Spleen (tissue), 11 donors: ENCODE data around the gene RAD9B. TPM values are rescaled to one million over a fixed set of nuclear protein-coding genes. Genes with fewer than 3 reads are reported as not detected.

Experiments used
- DNase-seq: peaks from one replicate; pipeline ENCODE4 v3.0.0-alpha.2; 2020
- H3K27ac ChIP-seq, 8 donors: fragments of 200-600 bp; sonication (generic) in 7 of 8; 1 replicate in 4 of 8; 2 replicates in 4 of 8; pipeline versions ENCODE4 v1.5.0 to v1.8.0; 2016 to 2021; ENCODE audit warnings: inconsistent platforms in 4 of 8, mild to moderate bottlenecking in 4 of 8, moderate library complexity in 1 of 8
- H3K27me3 ChIP-seq, 7 donors: fragments of 200-600 bp; sonication (generic) in 6 of 7; replicated peaks in 1 of 7; 1 replicate in 4 of 7; 2 replicates in 3 of 7; pipeline versions ENCODE4 v1.5.0 to v1.8.0; 2016 to 2021; ENCODE audit warnings: inconsistent platforms in 3 of 7, mild to moderate bottlenecking in 1 of 7
- H3K36me3 ChIP-seq, 6 donors: fragments of 200-600 bp; sonication (generic) in 5 of 6; 1 replicate in 4 of 6; 2 replicates in 2 of 6; pipeline versions ENCODE4 v1.5.0 to v1.8.0; 2016 to 2021; ENCODE audit warnings: inconsistent platforms in 2 of 6
- H3K4me1 ChIP-seq, 6 donors: fragments of 200-600 bp; sonication (generic) in 5 of 6; 1 replicate in 3 of 6; 2 replicates in 3 of 6; pipeline versions ENCODE4 v1.5.0 to v1.8.0; 2016 to 2021; ENCODE audit warnings: inconsistent platforms in 3 of 6
- H3K4me3 ChIP-seq, 8 donors: fragments of 200-600 bp; sonication (generic) in 7 of 8; 1 replicate in 4 of 8; 2 replicates in 4 of 8; pipeline versions ENCODE4 v1.5.0 to v1.8.0; 2016 to 2021; ENCODE audit warnings: inconsistent platforms in 4 of 8, mild to moderate bottlenecking in 4 of 8, moderate library complexity in 2 of 8
- H3K9me3 ChIP-seq, 8 donors: fragments of 200-600 bp; sonication (generic) in 7 of 8; 1 replicate in 4 of 8; 2 replicates in 4 of 8; pipeline versions ENCODE4 v1.5.0 to v1.8.0; 2016 to 2021; ENCODE audit warnings: inconsistent platforms in 4 of 8
- POLR2A ChIP-seq, 3 donors: fragments of 450-650 bp; IDR thresholded peaks; one replicate each; pipeline ENCODE4 v1.5.1; 2017; ENCODE audit warnings: antibody characterized with exemption in 3 of 3, mild to moderate bottlenecking in 1 of 3
- POLR2AphosphoS5 ChIP-seq, 3 donors: sonication (generic); formaldehyde crosslinking; IDR thresholded peaks; one replicate each; pipeline ENCODE4 v1.5.1; 2017; ENCODE audit warnings: antibody characterized with exemption in 3 of 3
- WGBS, 5 donors: extraction: QIAGEN DNeasy Blood & Tissue Kit in 3 of 5; methylation state at CpG; one replicate each; pipeline versions ENCODE4 v1.1.5 to v1.1.7; 2013 to 2018; 5-methylcytosine and 5-hydroxymethylcytosine counted together
- intact Hi-C: fragments of 100-400 bp; cut with DNase I; formaldehyde crosslinking; loops from one replicate; pipeline ENCODE4 v1.15.0; 2023; ENCODE audit warnings: low total_unique reads
- polyA plus RNA-seq, 3 donors: library from polyadenylated mRNA; stranded (reverse); fragments of 200-250 nt; gene quantifications; one replicate each; pipeline ENCODE4 v1.2.1, GENCODE V29; 2013
- total RNA-seq, 7 donors: library from RNA; depleted of rRNA in 3 of 7; stranded (reverse); fragments of >200 nt in 3 of 7; fragmentation: NEBNext Ultra II Directional in 4 of 7; extraction: Animal tissue kit (Norgen Biotek cat#: 25700) in 4 of 7; gene quantifications; one replicate each; pipeline versions ENCODE4 v1.1.0 to v1.2.1, GENCODE V29; 2016 to 2021
- TF ChIP-seq, protein P1 (sequence below), 11 experiments: fragments of 200-600 bp in 7 of 11; fragments of 450-650 bp in 4 of 11; sonication (generic) in 4 of 11; IDR thresholded peaks in 8 of 11; conservative IDR thresholded peaks in 3 of 11; 1 replicate in 7 of 11; 2 replicates in 4 of 11; pipeline versions ENCODE4 v1.4.0 to v1.8.0; 2016 to 2021; ENCODE audit warnings: antibody characterized with exemption in 11 of 11, inconsistent platforms in 4 of 11, mild to moderate bottlenecking in 1 of 11
- donor health status: healthy with polysubstance abuse.
- donor health status: DM: no; HTN: no; CAD: no; lungs with moderate emphysema.
- donor health status: DM: no; HTN: no; CAD: no.
- donor health status: Bipolar disorder and iron deficiency.
- donor health status: healthy.
- donor health status: DM: no; HTN: no; CAD: no.
- donor health status: DM: yes; HTN: yes; CAD: no.

RAD9B gene
- total and polyA plus RNA-seq, 10 donors = 0.35 to 2.2 (median 1.2) TPM

DNA sequence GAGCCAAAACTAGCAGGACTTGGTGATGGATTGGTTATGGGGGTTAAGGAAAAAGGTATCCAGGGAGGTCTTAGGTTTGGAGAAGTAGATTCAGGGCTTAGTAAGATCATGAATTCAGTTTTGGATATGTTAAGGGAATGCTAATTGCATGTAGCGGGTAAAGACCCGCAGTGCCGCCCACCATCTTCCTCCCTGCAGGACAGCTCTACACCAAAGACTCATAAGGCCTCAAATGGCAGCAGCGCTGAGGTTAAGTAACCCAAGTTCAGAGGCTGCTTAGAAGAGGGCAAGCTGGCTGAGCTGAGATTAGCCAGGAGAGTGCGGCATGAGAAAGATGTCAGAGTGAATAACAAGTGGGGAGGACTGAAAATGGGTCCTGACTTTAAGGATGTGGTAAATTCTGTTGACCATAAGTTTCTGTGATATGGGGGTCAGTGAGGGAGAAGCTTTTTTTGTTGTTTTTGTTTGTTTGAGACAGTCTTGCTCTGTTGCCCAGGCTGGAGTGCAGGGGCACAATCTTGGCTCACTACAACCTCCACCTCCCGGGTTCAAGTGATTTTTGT, 26.2 kb downstream of the RAD9B start:
- H3K4me1 ChIP-seq = no peaks in the 10 kb centered on the region
- WGBS, 5 donors = 89 to 98% (median 94%) methylated on average over 6 of the region's 6 CpGs
- peaks cover 0 to 46% (median 12%) of the 10 kb centered on the region in 6 donors for H3K36me3 ChIP-seq
- intact Hi-C loops = no loop called here
- no peak for DNase-seq
- TF ChIP-seq POLR2AphosphoS5 (IDR thresholded peaks at IDR 0.05) = no peak
- no peak for TF ChIP-seq POLR2A (IDR thresholded peaks at IDR 0.05)
- TF ChIP-seq, protein P1, sequence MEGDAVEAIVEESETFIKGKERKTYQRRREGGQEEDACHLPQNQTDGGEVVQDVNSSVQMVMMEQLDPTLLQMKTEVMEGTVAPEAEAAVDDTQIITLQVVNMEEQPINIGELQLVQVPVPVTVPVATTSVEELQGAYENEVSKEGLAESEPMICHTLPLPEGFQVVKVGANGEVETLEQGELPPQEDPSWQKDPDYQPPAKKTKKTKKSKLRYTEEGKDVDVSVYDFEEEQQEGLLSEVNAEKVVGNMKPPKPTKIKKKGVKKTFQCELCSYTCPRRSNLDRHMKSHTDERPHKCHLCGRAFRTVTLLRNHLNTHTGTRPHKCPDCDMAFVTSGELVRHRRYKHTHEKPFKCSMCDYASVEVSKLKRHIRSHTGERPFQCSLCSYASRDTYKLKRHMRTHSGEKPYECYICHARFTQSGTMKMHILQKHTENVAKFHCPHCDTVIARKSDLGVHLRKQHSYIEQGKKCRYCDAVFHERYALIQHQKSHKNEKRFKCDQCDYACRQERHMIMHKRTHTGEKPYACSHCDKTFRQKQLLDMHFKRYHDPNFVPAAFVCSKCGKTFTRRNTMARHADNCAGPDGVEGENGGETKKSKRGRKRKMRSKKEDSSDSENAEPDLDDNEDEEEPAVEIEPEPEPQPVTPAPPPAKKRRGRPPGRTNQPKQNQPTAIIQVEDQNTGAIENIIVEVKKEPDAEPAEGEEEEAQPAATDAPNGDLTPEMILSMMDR (IDR thresholded peaks at IDR 0.05 in 8 of 11, conservative IDR thresholded peaks at IDR 0.05 in 3 of 11) = no peak
- H3K4me3 ChIP-seq = no peak overlapping the region
- H3K27me3 ChIP-seq = no peaks in the 10 kb centered on the region
- H3K27ac ChIP-seq = no peak overlapping the region
- no peaks in the 10 kb centered on the region for H3K9me3 ChIP-seq

DNA sequence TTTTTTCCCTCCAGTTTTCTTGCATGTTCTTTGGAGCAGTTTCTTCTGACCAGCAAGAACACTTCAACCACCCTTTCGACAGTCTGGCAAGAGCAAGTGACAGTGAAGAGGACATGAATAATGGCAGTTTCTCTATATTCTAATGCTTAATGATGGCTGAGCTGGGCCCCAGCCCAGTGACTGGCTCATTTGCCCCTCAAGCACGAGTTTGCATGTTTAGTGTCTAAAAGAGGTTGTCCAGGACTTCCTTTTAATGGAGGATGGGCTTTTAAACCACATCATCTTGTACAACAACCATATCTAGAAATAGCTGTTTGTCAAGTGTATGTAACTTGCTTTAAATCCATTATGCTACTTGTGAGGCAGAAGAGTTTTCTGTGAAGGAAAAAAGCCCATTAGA, 28.4 kb downstream of the RAD9B start:
- no peaks in the 10 kb centered on the region for H3K27me3 ChIP-seq
- no peak for DNase-seq
- peaks cover 0 to 67% (median 18%) of the 10 kb centered on the region in 6 donors for H3K36me3 ChIP-seq
- H3K27ac ChIP-seq = no peak overlapping the region
- intact Hi-C loops = no loop called here
- 55 to 75% (median 65%) methylated on average over 2 of the region's 2 CpGs for WGBS, 5 donors
- H3K9me3 ChIP-seq = no peaks in the 10 kb centered on the region
- no peak overlapping the region for H3K4me3 ChIP-seq
- no peaks in the 10 kb centered on the region for H3K4me1 ChIP-seq
- TF ChIP-seq POLR2AphosphoS5 (IDR thresholded peaks at IDR 0.05) = no peak
- TF ChIP-seq POLR2A (IDR thresholded peaks at IDR 0.05) = no peak
- TF ChIP-seq, protein P1 (IDR thresholded peaks at IDR 0.05 in 8 of 11, conservative IDR thresholded peaks at IDR 0.05 in 3 of 11) = no peak

DNA sequence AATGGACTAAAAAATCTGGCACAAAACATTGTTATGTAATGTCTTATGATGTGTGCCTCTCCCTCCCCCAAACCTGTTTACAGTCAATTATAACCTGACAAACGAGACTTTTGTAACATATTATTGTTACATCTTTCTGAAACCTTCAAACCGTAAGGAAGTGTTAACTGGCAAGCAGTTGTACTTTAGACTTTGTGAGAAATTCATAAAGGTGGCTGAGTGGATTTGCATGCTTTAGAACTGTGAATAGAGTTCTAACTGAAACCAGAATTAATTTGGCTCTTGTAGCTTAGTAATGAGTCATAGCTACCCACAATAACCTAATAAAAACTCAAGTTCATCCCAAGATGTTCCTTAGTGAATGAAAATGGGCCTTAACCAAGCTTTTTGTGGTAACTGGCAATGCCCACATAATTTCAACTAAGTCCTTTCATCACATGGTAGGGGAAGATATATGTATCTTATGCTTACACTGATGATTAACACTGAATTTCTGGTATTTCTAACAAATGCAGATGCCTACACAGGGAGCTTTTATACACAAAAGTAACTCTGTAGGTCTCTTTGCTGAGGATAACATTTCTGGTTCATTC, 29.7 kb downstream of the RAD9B start:
- H3K4me1 ChIP-seq = no peaks in the 10 kb centered on the region
- 60 to 74% (median 61%) methylated on average over 2 of the region's 2 CpGs for WGBS, 5 donors
- TF ChIP-seq POLR2AphosphoS5 (IDR thresholded peaks at IDR 0.05) (no peak), POLR2A (IDR thresholded peaks at IDR 0.05) (no peak)
- TF ChIP-seq, protein P1 (IDR thresholded peaks at IDR 0.05 in 8 of 11, conservative IDR thresholded peaks at IDR 0.05 in 3 of 11) = no peak
- H3K27me3 ChIP-seq = no peaks in the 10 kb centered on the region
- DNase-seq = no peak
- no peak overlapping the region for H3K27ac ChIP-seq
- H3K36me3 ChIP-seq = peaks cover 0 to 81% (median 31%) of the 10 kb centered on the region in 6 donors
- no peak overlapping the region for H3K4me3 ChIP-seq
- intact Hi-C loops = no loop called here
- no peaks in the 10 kb centered on the region for H3K9me3 ChIP-seq

DNA sequence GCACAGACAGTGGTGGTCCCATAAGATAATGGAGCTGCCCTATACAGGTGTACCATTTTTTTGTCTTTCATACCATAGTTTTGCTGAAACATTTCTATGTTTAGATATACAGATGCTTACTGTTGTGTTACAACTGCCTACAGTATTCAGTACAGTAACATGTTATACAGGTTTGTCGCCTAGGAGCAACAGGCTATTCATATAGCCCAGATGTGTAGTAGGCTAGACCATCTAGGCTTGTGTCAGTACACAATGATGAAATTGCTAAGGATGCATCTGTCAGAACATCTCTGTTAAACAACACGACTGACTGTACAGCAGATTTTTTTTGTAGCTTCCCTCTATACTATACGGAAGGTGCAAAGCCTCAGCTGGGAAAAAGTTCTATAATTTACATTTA, 30.5 kb downstream of the RAD9B start:
- Histone ChIP-seq H3K36me3 (peaks cover 0 to 89% (median 38%) of the 10 kb centered on the region in 6 donors), H3K4me1 (no peaks in the 10 kb centered on the region), H3K9me3 (no peaks in the 10 kb centered on the region), H3K27me3 (no peaks in the 10 kb centered on the region), H3K4me3 (no peak overlapping the region), H3K27ac (no peak overlapping the region)
- no peak for DNase-seq
- TF ChIP-seq POLR2AphosphoS5 (IDR thresholded peaks at IDR 0.05) = no peak
- no peak for TF ChIP-seq POLR2A (IDR thresholded peaks at IDR 0.05)
- TF ChIP-seq, protein P1 (IDR thresholded peaks at IDR 0.05 in 8 of 11, conservative IDR thresholded peaks at IDR 0.05 in 3 of 11) = no peak
- intact Hi-C loops = no loop called here
- 78 to 84% (median 82%) methylated on average over 3 of the region's 3 CpGs for WGBS, 5 donors
